Femur (tissue), 1 donor: Measurements from ENCODE around the gene DEFB128.

ENCODE experiments used
- DNase-seq: peaks from one replicate; pipeline ENCODE4 v3.0.0-alpha.2; 2017

DEFB128 gene

DNA sequence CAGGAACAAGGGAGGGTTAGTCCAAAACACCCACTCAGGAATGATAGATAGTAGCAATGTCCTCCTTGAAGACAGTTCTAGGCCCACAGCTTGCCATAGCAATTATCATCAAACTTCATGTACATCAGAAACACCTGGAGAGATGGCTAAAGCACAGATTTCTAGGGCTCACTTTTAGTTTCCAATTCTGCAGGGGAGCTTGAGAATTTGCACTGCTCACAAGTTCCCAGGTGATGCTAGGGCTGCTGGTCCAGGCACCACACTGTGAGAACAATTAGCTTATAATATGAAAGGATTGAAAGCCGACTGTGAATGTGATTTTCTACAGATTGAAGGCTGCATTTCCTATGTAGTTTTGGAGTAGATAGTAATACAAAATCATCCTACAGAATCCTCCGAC is 43.6 kb downstream of the DEFB128 start:
- no peak for DNase-seq

- DNase-seq: no peak
Observed at GRCh38 chr20:142290-142689, 47.2 kb downstream of the DEFB128 start, which contains the start of gene DEFB126. Gene DEFB126 (plus strand): TSS chr20:142590. CDS start chr20:142629, 39 bp downstream.
